Measurements from ENCODE around the gene EGFL6.

Gene EGFL6

DNA sequence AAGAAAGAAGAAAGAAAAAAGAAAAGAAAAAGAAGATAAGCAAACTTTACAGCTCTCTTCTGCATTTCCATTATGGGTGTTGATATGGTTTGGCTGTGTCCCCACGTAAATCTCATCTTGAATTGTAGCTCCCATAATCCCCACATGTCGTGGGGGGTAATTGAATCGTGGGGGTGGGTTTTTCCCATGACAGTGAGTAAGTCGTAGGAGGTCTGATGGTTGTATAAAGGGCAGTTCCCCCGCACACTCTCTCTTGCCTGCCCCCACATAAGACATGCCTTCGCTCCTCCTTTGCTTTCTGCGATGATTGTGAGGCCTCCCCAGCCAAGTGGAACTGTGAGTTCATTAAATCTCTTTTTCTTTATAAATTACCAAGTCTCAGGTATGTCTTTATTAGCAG, 112.2 kb downstream of the EGFL6 start:
- no peak overlapping the region for H3K27ac ChIP-seq
- TF ChIP-seq, protein P1, sequence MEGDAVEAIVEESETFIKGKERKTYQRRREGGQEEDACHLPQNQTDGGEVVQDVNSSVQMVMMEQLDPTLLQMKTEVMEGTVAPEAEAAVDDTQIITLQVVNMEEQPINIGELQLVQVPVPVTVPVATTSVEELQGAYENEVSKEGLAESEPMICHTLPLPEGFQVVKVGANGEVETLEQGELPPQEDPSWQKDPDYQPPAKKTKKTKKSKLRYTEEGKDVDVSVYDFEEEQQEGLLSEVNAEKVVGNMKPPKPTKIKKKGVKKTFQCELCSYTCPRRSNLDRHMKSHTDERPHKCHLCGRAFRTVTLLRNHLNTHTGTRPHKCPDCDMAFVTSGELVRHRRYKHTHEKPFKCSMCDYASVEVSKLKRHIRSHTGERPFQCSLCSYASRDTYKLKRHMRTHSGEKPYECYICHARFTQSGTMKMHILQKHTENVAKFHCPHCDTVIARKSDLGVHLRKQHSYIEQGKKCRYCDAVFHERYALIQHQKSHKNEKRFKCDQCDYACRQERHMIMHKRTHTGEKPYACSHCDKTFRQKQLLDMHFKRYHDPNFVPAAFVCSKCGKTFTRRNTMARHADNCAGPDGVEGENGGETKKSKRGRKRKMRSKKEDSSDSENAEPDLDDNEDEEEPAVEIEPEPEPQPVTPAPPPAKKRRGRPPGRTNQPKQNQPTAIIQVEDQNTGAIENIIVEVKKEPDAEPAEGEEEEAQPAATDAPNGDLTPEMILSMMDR (conservative IDR thresholded peaks at IDR 0.05), result no peak

Data from VCaP (cell line).